NCI-H146 (cell line): Measurements from ENCODE around the gene SORCS2.

Experiments used
- DNase-seq: peaks from one replicate; lab custom pipeline; 2025; lab: John Stamatoyannopoulos, UW

The SORCS2 gene

DNA sequence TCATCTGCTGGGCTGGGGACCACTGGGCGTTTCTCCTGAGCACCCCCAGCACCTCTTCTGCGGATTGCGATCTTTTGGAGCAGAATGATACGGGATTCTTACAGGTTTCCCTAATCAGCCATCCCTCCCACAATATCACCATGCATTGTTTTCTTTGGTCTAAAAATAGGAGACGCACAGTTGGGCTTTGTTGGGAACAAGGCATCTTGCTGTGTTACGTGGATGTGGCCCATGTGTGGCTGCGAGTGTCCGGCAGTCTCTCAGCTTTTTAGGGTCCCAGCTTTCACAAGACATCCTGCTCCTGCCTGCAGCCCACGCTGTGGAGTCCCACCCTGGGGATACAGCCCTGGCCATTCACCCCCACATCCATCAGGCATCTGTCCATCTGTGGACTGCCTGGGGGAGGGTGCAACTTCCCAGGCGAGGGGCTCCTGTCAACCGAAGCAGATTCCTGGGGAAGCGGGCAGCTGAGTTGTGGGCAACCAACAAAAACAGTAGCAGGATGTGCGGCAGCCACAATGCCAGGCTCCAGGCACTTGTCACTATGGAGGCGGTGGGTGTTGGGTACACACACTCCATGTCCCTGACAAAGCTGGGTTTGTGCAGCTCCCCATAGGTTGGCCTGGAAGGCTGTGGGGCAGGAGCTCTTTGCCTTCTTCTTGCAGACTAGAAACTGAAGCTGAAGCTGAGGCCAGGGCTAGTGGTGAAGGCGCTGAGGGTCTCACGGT, 427.9 kb downstream of the SORCS2 start:
- no peak for DNase-seq

DNA sequence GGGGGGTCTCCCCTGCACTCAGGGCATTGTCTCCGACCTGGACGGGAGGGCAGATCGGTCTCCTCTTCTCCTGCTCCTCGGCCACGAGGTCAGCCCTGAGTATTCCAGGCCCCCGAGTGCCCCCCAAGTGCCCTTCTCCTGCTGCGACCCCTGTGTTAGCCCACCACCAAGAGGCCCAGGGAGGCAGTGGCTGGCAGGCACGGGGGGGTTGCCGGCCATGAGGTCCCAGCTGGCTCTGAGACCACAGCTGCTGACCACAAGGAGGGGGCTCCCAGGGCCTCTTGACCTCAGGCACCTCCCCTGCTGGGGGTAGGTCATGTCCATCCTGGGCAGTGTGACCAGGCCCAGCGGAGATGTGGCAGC, 428.5 kb downstream of the SORCS2 start:
- no peak for DNase-seq

DNA sequence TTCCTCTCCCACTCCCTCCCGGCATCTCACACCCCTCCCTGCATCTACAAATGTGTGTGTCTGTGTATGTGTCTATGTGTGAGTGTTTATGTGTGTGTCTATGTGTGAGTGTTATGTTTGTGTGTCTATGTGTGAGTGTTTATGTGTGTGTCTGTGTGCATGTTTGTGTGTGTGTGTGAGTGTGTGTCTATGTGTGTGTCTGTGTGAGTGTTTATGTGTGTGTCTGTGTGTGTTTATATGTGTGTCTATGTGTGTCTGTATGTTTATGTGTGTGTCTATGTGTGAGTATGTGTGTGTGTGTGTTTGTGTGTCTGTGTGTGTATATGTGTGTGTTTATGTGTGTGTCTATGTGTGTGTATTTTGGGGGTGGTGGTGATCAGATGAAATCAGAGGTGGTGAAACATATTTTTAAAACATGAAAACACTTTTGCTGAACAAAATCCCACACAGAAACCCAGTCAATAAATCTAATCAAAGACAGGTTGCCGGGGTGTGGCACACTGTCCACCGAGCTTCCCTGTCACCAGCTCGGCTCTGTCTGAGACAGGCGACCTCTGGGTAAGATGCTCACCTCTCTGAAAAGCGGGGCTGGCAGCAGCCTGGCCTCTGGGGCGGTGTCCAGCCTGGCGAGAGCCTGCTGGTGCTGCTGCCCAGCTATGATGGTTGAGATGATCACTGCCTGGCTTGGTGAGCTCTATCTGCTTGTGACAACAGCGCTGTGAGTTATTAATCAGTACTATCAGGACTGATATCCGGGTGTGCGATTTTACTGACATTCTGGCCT, 429.1 kb downstream of the SORCS2 start:
- no peak for DNase-seq

DNA sequence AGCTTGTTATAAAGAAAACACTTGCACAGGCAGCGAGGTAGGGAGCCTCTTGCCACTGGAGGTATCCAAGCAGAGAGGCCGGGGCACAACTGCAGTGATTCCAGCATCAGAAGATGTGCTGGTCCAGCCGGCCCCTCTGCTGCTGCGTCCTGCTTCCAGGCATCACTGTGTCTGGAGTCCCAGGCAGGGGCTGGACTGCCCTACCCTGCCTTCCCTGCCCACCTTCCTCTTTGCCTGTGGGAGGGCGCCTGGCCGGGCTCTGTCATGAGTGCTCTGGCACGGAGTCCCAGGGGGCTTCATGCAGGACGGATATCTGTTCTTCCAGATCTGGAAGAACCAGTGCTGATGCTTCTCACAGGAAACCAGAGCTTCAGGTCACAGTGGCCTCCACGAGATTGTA, 430.0 kb downstream of the SORCS2 start:
- no peak for DNase-seq

DNA sequence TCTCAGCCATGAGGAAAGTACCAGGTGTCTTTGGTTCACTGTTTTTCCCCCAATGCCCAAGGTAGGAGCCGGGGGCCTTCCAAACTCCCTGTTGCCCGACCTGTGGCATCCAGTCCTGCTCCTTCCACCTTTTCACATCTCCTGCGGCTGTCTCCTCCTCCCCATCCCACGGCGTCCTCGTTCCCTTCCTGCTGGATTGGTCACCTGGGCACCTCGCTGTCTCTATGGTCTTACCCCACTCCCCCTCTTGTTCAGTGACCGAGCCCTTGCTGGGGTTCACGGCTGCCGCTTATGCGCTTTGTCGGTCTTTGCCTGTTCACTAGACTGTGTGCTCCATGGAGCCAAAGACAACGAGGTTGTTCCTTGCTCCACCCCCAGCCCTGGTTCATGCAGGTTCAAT, 431.1 kb downstream of the SORCS2 start:
- no peak for DNase-seq

DNA sequence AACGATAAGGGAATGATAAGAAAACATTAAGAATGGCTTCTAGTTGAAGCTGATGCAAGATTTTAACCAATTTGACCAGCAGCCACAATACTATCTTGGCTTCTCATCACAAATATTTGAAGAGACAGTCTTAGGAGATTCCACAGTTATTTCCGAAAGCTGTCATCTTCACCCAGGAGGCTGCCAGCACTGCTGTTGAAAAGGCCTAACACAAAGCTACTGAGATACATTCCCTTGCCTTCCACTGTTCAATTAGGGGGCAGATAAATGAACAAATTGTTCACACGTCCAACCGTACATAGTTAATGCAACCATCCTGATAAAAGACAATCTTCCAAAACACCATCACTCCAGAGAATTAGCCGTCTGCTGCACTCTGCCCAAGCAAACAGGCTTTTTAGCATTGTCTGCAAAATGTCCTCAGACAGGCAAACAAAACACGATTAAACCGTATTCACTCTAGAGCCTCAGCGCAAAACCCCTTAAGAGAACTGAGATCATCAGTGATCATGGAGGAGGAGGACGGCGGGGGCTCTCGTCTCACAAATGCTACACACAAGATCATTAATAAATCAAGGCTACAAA, 432.1 kb downstream of the SORCS2 start:
- no peak for DNase-seq

DNA sequence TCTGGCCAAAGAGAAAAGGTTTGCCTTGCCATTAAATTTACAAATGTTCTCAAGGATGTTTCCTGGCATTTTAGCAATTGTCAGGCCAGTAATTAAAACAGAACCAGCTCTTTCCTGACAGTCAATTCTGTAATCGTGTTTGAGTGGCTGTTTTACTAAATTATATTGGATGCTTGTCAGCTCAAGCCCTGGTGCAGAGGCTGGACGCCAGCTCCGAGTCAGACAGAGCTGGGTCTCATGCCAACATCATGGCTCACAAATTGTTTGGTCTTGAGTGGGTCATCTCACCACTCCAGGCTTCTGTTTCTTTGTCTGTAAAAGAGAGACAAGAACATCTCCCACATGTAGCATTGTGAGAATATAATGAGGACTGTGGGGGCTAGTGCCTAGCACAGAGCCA, 432.7 kb downstream of the SORCS2 start:
- no peak for DNase-seq

DNA sequence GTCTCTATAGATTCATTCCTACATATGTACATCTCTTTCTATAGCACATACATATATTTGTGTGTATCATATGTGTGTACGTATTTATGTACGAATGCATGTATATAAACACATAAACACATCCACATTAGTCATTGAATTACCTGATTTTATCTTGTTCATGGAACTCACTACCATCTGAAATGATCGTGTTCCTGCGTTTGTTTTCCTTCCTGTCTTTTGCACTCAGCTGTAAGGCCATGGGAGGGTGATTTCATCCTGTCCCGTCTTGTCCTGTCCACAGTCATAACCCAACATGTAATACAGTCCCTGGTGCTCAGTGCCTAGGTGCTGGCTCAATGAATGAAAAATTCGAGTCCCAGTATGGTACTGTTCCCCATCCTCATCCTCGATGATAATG, 434.2 kb downstream of the SORCS2 start:
- no peak for DNase-seq

DNA sequence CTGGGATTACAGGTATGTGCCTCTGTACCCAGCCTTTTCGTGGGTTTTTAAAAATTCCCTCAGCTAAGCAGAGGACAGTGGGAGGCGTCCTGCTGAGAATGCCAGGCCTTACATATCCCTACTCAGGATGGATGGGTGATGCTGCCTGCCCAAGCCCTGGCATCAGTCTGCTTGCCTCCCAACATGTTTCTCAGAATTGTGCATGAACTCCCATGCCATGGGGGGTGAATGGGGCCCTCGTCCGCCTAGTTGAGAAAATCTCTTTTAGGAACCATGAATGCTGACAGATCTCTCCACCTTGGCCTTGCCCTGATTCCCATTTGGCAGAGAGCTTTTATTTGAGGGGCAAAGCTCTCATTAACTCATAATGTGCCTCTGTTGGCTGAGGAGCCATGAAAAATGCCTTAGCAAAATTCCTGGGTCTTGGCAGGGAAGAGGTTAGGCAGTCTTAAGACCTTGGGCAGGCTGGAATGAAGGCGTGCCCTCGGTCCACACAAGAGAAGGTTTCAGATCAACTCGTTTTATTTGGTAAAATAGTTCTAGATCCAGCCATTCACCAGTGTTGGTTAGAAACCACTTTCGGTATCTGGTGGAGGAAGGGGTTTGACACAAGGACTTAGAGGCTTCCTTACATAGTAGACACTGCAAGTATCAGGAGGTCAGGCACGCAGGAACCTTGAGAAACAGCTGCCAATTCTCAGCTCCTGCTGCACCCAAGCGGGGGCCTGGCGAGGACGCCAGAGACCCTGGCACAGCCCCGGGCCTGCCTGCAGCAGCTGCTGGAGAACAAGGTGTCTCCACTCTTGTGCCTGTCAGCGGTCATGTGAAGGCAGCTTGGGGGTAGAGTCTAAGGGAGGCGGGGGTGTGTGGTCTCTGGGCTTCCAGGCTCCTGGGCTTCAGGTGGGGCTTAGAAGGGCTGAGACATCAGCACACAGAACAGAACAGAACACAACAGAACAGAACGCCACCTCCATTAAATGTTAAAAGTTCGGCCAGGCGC, 435.2 kb downstream of the SORCS2 start:
- DNase-seq = no peak

DNA sequence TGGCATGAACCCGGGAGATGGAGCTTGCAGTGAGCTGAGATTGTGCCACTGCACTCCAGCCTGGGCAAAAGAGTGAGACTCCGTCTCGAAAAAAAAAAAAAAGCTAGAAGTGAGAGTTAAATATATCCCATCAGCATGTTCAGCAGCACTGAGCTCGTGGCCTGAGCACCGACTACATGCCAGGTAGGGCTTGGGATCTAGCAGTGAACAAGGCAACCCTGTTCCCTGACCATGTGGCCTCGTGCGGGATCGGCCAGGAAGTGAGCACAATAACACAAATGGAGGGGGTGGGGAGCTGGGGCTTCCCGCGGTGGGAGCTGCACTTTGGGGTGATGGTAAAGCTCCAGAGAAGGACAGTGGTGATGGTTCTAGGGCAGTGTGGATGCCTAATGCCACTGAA, 436.1 kb downstream of the SORCS2 start:
- no peak for DNase-seq

DNA sequence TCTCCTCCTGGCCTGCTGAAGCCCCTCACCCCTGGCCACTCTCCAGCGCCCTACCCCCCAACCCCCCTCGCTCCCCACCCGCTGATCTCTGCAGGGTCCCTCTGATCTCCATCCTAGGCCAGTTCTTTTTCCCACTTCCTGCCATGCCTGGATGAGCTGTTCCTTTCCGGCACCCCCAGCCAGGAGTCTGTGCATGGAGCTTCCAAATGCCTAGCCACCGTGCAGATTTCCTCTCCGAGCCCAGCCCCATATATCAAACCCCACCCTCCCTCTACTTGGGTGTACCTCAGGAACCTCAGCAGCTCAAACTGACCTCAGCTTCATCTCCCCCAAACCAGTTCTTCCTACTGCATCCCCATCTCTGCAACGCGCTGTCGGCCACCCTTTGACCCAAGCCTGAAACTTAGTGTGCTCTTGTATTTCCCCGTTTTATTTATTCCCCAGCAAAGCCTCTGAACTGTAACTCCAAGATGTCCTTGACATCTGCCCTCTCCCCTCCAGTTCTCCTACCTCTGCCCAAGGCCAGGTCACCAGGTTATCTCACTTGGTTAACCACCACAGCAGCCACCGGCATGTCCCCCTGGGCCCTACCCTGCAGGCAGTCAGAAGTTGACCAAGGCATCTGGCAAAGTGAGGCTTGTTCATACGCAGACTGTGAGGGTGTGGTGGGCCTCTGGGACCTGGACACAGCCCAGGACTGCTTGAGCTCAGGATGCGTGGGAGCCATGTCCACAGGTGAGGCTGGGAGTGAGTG, 437.3 kb downstream of the SORCS2 start:
- DNase-seq = no peak

DNA sequence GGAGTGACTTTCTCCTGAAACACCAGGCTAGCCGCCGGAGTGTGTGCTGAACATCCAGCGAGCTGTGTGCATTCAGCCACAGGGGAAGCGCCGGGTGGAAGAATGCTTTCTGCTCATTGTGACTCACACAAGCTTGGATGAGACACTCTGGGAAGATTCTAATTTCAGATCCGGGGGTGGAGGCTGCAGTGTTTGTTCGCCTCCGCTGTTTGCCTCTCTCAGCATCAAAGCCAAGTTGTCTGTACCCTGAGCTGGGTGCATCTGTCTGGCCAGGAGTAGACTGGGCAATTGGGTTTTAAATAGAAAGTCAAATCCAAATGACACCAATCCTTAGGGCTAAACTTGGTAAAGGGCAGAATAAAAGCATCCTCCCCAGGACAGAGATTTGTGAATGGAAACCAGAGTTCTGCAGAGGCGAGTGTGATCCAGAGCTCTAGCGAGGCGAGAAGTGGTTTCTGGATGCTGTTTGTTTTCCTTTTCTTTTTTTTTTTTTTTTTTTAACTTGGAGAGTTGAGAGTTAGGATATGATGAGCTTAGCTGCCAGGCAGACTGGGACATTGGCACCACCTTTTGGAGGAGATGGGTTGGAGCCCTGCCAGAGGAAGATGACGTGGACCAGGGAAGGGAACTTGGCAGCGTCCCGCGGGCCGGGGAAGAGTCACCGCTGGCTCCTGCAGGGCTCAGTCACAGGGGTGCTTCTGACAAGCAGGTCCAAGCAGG, 438.4 kb downstream of the SORCS2 start:
- DNase-seq = no peak

DNA sequence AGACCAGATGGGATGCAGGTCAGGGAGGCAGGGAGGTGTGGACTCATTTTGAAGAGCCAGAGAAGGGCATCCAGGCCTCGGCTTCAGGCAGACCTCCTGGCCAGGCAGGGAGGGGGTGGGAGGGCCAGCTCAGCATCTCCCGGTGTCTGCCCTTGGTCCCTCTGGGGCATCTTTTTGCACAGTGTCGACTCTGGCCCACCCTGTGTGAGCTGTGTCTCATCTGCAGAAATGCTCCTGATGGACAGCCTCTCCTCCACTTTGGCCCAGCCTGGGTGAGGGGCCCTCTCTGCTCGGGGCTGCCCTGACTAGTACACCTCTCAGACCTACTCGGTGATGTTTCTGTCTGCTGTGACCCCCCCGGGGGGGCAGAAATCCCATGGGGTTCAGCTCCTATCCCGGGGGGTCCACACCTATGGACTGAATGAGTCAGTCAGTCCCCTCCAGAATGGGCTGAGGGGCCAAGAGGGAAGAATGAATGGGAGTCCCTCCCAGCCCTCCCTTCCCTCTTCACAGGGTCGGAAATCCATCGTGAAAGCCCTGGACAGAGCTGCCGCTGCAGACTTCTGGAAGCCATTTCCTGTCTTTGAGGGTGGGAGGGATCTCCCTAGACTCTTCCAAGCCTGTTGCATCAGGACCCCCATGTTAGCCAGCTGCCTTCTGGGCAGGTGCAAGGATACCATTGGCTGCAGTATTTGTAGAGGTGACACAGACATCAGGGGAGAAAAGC, 439.1 kb downstream of the SORCS2 start:
- DNase-seq = no peak

DNA sequence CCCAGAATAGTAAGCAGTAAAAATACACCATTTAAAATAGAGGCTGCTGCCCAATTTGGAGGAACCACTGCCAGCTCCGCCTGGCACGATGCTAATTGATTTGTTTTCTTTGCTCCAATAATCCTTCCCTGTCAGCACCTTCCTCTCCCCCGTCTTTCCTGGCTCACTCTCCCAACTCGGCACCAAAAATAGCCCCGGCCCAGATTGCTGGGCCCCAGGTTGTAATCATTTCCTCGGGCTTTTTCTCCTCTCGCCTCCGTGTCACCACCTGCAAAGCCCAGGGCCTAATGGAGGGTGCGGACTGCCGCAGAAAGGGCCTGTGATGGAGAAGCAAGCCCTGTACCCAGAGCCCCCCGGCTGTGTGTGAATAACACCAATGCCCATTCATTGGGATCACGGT, 440.0 kb downstream of the SORCS2 start:
- DNase-seq = no peak

DNA sequence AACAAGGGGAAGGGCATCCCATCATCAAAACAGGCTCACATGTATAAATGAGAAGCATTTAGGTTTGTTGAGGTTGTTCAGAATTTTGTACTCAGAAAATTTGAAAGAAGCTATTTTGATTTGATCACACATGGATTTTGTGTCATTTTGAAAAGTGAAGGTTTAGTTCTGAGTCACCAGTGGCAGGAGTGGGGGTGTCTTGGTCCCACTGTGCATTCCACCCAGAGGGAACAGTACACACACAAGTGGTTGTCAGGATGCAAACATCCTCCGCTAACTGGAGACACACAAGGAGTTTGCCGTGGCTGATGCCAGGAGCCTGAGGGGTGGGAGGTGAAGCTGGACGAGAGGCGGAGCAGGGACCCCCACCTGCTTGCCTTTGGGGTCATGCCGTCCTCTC, 440.6 kb downstream of the SORCS2 start:
- DNase-seq = no peak

DNA sequence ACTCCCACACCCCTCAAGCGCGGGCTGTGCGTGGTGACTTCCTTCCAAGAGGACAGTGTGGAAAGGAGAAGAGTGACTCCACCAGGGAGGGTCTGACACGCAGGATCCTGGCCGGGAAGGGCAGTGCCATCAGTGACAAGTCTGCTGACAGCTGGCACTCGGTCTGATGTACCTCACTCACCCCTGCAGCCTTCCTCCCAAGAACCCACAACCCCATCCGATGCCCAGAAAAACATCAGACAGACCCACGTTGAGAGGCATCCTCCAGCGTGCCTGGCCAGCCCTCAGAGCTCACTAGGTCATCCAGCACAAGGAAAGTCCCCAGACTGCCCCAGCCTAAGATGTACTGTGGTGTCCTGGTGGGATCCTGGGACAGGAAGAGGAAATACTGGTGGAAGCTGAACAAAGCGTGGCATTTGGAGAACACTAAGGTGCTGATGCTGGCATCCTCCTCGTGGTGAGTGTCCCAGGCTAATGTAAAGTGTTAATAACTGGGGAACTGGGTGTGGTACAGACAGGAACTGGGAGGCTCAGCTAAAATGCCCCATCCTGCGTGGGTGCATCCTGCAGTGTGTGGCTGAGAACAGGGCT, 442.4 kb downstream of the SORCS2 start:
- no peak for DNase-seq

DNA sequence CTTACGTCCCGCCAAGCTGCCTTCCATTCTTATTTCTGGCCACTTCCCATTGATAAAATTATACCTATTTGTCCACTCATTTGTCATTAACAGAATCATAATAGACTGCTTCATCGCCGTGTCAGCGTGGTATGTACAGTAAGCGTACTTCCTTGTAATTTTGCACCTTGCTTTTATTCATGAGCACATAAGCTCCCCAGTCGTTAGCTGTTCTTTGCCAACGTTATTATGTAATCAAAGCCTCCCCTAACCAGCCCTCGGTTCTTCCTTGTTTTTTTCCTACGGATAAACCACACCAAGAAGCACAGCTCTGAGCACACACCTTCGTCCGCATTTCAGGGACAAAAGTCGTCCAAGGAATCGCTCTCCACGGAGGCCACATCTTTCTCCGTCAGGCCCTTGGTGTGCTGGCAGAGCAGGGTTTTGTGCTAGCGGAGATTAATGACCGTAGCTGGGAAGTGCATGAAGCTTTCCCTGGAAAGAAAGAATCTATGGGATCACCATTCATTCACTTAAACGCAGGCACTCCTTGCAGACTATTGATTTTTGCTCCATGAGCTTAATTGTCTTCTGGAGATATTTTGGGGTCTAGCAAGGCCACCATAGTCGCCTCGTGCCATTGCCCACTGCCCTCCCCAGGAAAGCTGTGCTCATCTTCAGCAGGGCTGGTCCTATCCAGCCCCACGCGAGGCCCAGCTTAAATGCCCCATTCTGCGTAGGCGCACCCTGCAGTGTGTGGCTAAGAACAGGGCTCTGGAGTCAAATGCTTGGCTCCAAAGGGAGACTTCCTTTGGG, 443.3 kb downstream of the SORCS2 start:
- DNase-seq = no peak

DNA sequence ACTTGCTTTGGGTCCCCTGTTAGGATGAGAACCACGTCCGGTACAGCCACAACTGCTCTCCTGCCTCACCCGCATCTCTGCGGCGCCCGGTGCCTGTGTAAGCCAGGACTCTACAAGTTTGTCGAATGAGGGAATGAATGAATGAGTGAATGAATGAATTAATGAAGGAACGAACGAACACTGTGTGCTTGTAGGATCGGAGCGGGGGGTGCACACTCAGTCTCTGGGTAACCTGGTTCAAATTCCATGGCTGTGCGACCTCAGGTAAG, 443.8 kb downstream of the SORCS2 start:
- no peak for DNase-seq

DNA sequence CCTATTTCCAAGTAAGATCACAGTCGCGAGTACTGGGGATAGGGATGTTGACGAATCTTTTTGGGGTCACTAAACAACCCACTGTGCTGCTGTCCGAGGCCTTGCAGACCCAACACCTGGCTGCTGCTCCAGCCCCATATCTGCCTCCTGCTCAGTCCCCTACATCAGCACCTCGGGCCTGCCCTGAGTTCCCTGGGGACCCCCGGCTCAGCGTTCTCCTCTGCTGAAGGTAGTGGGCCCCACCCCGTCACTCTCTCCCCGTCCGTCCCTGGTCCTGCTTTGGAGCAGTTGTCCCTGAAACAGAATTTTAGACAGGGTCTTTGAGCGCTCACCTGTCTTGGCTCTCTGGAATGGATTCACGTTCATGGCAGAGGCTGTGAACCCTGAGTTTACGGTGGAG, 444.8 kb downstream of the SORCS2 start:
- DNase-seq = no peak
